Measurements from ENCODE around the gene SP140L.

The SP140L gene

GRCh38 chr2:230295192-230295591, 31.8 kb upstream of the SP140L start:
- Histone ChIP-seq H3K36me3 (ENCODE audit: insufficient read depth, low read length) (peaks cover 90% of the 10 kb centered on the region), H3K4me3 (ENCODE audit: low read depth, low read length, poor library complexity, severe bottlenecking) (no peak overlapping the region), H3K4me1 (ENCODE audit: insufficient read depth, low read length, severe bottlenecking) (no peaks in the 10 kb centered on the region), H3K79me2 (ENCODE audit: insufficient read depth, low read length) (no peaks in the 10 kb centered on the region), H3F3A (ENCODE audit: insufficient read depth, low read length) (no peaks in the 10 kb centered on the region), H3K4me2 (ENCODE audit: low read length) (no peak overlapping the region), H3K9ac (ENCODE audit: low read length) (no peak overlapping the region), H3K9me3 (ENCODE audit: low read length) (no peaks in the 10 kb centered on the region), H3K9me2 (ENCODE audit: low read depth, low read length) (no peaks in the 10 kb centered on the region), H4K20me1 (ENCODE audit: insufficient read depth, low read length) (no peaks in the 10 kb centered on the region), H3K27me3 (ENCODE audit: insufficient read depth, low read length) (no peaks in the 10 kb centered on the region), H3K27ac (ENCODE audit: low read depth, low read length, poor library complexity, severe bottlenecking) (no peak overlapping the region), H2AFZ (ENCODE audit: low read length) (no peak overlapping the region)
- TF ChIP-seq CTCF (IDR thresholded peaks at IDR 0.05; ENCODE audit: low read length) (no peak), EZH2 (IDR thresholded peaks at IDR 0.05; ENCODE audit: borderline replicate concordance, low read length) (no peak)

- Histone ChIP-seq H3K4me2 (ENCODE audit: low read length) (no peak overlapping the region), H3K27ac (ENCODE audit: low read depth, low read length, poor library complexity, severe bottlenecking) (no peak overlapping the region), H3K9ac (ENCODE audit: low read length) (no peak overlapping the region), H3K4me1 (ENCODE audit: insufficient read depth, low read length, severe bottlenecking) (no peaks in the 10 kb centered on the region), H3K27me3 (ENCODE audit: insufficient read depth, low read length) (no peaks in the 10 kb centered on the region), H2AFZ (ENCODE audit: low read length) (no peak overlapping the region), H3F3A (ENCODE audit: insufficient read depth, low read length) (no peaks in the 10 kb centered on the region), H4K20me1 (ENCODE audit: insufficient read depth, low read length) (no peaks in the 10 kb centered on the region), H3K36me3 (ENCODE audit: insufficient read depth, low read length) (peaks cover 77% of the 10 kb centered on the region), H3K4me3 (ENCODE audit: low read depth, low read length, poor library complexity, severe bottlenecking) (no peak overlapping the region), H3K9me3 (ENCODE audit: low read length) (no peaks in the 10 kb centered on the region), H3K9me2 (ENCODE audit: low read depth, low read length) (no peaks in the 10 kb centered on the region), H3K79me2 (ENCODE audit: insufficient read depth, low read length) (no peaks in the 10 kb centered on the region)
- TF ChIP-seq EZH2 (IDR thresholded peaks at IDR 0.05; ENCODE audit: borderline replicate concordance, low read length) (no peak), CTCF (IDR thresholded peaks at IDR 0.05; ENCODE audit: low read length) (no peak)
Observed at GRCh38 chr2:230296917-230297316, 30.1 kb upstream of the SP140L start.

GRCh38 chr2:230299618-230300017, 27.4 kb upstream of the SP140L start:
- no peak overlapping the region for H3K4me3 ChIP-seq (ENCODE audit: low read depth, low read length, poor library complexity, severe bottlenecking)
- H3F3A ChIP-seq (ENCODE audit: insufficient read depth, low read length), result no peaks in the 10 kb centered on the region
- H3K27ac ChIP-seq (ENCODE audit: low read depth, low read length, poor library complexity, severe bottlenecking), result no peak overlapping the region
- peaks cover 55% of the 10 kb centered on the region for H3K36me3 ChIP-seq (ENCODE audit: insufficient read depth, low read length)
- no peaks in the 10 kb centered on the region for H3K9me2 ChIP-seq (ENCODE audit: low read depth, low read length)
- no peaks in the 10 kb centered on the region for H3K79me2 ChIP-seq (ENCODE audit: insufficient read depth, low read length)
- no peaks in the 10 kb centered on the region for H3K27me3 ChIP-seq (ENCODE audit: insufficient read depth, low read length)
- no peak overlapping the region for H3K4me2 ChIP-seq (ENCODE audit: low read length)
- no peaks in the 10 kb centered on the region for H3K4me1 ChIP-seq (ENCODE audit: insufficient read depth, low read length, severe bottlenecking)
- H3K9ac ChIP-seq (ENCODE audit: low read length), result no peak overlapping the region
- no peak overlapping the region for H2AFZ ChIP-seq (ENCODE audit: low read length)
- peaks cover 9% of the 10 kb centered on the region; the same call in 1 of the 2 replicates for H3K9me3 ChIP-seq (ENCODE audit: low read length)
- no peaks in the 10 kb centered on the region for H4K20me1 ChIP-seq (ENCODE audit: insufficient read depth, low read length)
- TF ChIP-seq EZH2 (IDR thresholded peaks at IDR 0.05; ENCODE audit: borderline replicate concordance, low read length) (no peak), CTCF (IDR thresholded peaks at IDR 0.05; ENCODE audit: low read length) (no peak)
